WI38 (cell line): Measurements from ENCODE around the gene MBP.

Source experiments
- H3K4me3 ChIP-seq: 2 replicates; pipeline ENCODE4 v1.5.1; 2011; ENCODE audit warnings: low read depth, mild to moderate bottlenecking, control low read depth, low read length
- TF ChIP-seq, protein P1 (sequence below): IDR thresholded peaks from 2 replicates; pipeline ENCODE4 v1.5.1; 2012; ENCODE audit warnings: low read depth, mild to moderate bottlenecking, control low read depth, low read length

Gene MBP

DNA sequence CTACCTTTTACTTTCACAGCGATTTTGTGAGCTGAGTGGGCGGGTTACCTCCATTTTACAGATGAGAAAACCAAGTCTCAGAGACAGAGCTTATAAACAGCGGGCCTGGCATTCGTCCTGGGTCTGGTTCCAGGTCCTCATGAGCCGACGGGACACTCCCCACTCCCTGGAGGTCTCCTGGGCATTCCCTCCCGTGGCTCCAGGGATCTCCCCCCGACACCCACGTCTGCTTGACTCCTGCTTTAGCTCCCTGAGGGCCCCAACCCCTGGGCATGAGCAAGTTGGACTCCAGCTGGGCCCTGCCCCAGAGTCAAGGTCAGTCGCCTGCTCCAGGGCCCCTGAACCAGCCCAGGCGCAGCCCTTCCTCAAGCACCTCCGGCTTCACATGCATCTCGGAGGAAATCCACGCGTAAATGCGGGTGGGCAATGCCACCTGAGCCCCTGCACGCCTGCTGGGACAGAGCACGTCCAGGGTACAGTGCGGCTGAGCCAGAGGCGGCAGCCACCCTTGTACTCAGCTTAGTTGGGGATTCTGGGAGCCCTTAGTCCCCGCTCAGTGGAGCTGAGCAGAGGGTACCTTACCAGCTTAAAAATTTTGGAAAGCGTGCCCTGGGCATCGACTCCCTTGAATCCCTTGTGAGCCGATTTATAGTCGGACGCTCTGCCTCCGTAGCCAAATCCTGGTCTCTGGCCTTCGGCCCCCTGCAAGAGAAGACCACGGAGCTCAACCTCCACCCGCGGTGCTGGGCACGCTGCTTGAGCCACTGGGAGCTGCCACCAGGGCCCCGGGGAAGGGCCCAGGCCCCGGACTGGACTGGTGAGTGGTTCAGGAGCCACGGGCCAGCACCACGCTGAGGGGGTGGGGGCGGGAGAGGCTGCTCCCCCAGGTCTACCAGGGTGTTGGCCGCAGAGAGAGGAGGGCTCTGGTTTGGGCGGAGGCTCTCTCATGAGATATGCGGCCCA, 148.1 kb downstream of the MBP start:
- no peak overlapping the region for H3K4me3 ChIP-seq
- TF ChIP-seq, protein P1, sequence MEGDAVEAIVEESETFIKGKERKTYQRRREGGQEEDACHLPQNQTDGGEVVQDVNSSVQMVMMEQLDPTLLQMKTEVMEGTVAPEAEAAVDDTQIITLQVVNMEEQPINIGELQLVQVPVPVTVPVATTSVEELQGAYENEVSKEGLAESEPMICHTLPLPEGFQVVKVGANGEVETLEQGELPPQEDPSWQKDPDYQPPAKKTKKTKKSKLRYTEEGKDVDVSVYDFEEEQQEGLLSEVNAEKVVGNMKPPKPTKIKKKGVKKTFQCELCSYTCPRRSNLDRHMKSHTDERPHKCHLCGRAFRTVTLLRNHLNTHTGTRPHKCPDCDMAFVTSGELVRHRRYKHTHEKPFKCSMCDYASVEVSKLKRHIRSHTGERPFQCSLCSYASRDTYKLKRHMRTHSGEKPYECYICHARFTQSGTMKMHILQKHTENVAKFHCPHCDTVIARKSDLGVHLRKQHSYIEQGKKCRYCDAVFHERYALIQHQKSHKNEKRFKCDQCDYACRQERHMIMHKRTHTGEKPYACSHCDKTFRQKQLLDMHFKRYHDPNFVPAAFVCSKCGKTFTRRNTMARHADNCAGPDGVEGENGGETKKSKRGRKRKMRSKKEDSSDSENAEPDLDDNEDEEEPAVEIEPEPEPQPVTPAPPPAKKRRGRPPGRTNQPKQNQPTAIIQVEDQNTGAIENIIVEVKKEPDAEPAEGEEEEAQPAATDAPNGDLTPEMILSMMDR, result no peak

DNA sequence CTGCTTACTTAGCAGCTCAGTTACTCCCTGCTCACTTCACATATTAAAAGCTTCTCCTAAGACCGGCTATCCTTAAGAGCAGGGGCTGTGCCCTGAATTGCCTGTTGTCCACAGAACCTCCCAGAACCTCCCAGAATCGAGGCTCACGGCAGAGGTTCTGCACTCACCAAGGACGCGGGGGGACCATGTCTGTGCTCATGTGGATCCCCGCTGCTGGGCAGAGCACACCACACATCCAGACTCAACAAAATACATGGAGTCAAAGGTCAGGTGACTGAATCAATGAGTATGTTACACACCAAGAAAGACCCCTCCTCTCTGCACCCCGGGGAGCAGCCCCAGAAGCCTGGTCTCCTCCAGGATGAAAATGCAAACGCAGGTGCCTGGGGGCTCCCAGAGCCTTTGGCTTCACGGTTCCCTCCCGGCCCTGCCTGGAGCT, 149.0 kb downstream of the MBP start:
- no peak overlapping the region for H3K4me3 ChIP-seq
- TF ChIP-seq, protein P1, result no peak

DNA sequence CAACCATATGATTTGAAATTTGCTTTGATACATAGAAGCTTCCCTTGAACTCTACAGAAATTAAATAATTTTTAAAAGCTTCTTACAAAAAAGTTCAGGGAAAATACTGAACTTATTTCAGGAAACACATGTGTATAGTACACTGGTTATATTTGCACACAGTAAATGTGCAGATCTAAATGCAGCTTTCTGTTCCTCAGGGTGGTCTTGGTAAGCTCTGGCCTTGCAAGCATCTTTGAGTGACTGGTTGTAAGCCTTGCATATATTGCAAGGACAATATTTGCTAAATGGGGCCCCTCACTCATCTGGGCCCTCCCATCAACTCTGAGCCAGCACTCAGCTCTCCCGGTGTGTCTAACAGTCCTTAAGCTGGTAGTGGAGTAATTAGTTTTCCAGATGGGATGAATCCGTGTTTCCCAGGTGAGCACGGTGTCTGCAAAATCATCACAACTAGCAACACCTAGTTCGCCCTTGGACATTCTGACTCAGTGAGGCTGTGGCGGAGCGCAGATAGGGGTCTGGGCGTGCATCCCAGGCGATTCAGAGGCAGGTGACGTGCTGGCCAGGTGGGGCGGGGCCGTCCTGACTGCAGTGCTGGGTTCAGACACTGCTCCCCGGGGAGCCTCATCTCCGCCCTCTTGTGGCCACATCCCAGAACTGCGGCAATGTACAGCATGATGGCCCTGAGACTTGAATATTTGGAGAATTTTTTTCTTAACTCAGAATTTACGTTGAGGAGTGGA, 149.6 kb downstream of the MBP start:
- H3K4me3 ChIP-seq, result no peak overlapping the region

DNA sequence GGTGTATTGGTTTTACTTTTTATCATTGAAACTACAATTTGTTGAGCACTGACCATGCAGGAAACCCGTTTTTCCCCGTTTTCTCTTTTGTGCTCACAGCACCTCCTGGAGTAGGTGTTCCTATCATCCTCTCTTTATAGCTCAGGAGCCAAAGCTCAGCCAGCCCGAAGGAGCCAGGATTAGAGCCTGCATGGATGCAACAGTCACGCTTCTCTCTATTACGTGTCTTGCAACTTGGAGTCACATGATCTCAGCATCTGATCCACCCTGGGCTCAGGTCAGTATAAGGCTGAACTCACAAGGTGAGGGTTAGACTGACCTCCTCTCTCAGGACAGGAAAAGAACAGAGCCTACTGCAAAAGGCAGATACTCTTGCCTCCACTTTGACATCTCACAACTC, 150.5 kb downstream of the MBP start:
- TF ChIP-seq, protein P1, result no peak
- H3K4me3 ChIP-seq, result no peak overlapping the region

More for the DNA sequence above, 149.6 kb downstream of the MBP start:
- TF ChIP-seq, protein P1, result peak; percentile 92

DNA sequence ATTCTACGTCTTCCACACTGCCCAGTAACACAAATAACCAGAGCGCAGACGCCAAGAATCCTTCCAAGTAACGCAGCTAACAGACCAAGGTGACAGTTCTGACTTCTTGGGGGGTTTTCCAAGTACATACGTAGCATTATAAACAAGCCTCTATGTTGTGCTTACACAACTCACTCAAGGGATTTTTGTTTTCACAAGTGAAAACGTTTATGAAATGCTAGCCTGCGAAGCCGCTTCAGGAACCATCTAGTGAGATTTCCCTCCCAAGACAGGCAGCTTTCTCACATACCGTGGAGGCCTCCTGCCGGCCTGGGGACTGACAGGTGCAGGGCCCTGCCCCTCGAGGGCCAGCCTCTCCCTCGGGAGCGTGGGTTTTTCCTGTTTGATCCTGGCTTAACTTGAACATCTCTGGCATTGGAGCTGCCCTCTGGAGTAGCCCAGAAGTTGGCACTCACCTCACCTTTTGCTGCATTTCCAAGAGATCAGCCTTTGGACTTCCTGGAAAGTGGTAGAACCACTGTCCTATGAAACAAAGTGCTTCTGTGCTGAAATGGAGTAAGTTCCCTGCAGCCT, 151.1 kb downstream of the MBP start:
- TF ChIP-seq, protein P1, result no peak
- H3K4me3 ChIP-seq, result no peak overlapping the region

DNA sequence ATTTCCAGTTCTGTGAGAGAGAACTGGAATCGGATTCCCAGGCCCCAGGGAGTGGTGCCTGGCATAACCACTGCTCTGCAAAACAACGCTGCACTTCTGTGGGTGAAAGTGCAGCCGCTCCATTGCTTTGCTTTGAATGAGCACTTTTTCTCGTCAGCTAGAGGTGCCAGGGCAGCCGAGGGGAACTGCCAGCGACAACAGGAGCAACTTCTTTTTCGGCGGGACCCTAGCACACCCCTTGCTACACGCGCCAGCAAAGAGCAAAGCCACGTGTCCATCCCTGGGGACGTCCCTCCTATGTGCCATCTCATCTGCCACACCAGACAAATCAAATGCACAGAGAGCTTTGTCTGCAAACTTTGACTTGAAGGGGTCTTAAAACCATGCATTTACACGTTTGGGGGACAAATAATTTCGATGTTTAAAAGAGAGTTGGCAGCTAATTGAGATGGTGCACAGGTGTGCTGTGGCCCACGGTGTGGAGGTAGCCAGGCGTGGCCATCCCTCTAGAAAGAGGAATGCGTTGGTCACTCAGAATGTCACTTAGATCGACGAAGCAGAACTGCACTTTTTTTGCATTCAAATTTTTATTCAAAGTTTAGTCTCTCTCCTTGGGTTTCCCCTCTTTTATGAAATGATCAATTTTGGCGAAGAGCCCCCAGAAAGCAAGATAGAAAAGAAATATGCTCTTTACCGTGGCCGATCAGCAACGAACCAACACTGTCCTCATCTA, 151.8 kb downstream of the MBP start:
- H3K4me3 ChIP-seq, result no peak overlapping the region
- TF ChIP-seq, protein P1, result no peak
